GM18526 (cell line): ENCODE data around the gene SH3BP5.

Source experiments
- POLR2A ChIP-seq: IDR thresholded peaks from 3 replicates; pipeline ENCODE4 v1.6.1; 2011; ENCODE audit not compliant: insufficient read length; ENCODE audit errors: extremely low read depth

The SH3BP5 gene

DNA sequence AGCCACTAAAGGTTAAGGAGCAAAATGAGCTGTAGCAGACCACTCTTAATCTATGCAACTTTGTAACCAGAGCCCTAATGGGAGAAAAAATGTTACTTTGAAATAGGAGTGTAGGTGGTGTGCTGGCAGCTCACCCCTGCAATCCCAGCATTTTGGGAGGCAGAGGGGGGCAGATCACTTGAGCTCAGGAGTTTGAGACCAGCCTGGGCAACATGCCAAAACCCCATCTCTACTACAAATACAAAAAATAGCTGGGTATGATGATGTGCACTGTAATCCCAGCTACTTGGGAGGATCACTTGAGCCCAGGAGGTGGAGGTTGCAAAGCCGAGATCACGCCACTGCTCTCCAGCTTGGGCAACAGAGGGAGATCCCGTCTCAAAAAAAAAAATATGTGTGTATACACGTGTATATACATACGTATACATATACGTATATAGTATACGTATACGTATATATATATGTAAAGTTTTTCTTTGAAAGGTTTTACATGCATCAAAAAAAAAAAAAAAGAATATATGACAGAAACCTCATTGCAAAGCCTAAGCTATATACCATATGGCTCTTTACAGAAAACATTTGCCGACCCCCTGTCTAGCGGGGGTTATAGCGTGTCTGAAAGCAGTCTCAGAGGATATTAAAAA, 110.7 kb downstream of the SH3BP5 start:
- no peak for TF ChIP-seq POLR2A

DNA sequence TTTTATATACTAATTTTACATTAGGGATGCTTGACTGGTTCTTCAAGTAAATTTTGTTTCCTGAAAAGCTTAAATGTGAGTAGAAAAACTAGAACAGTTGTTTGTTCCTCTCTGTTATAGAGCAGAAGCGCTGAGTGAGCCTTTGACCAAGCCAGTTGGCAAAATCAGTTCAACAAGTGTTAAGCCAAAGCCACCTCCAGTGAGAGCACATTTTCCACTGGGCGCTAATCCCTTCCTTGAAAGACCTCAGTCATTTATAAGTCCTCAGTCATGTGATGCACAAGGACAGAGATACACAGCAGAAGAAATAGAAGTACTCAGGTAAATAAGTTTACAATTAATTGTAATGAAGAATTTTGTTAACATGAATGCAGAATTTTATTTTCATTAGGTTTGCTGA, 111.7 kb downstream of the SH3BP5 start:
- no peak for TF ChIP-seq POLR2A

DNA sequence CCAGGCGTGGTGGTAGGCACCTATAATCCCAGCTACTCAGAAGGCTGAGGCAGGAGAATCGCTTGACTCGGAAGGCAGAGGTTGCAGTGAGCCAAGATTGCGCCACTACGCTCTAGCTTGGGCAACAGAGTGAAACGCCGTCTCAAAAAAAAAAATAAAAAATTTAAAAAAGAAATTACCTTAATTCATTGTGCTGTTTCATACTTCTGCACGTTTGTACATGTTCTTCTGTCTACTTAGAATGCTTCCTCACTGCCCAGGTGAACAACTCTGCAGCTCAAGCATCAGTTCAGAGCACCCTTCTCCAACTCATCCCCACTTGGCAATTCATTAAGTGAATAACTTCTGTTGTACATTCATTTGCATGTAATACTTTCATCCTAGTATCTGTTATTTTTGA, 112.3 kb downstream of the SH3BP5 start:
- no peak for TF ChIP-seq POLR2A

DNA sequence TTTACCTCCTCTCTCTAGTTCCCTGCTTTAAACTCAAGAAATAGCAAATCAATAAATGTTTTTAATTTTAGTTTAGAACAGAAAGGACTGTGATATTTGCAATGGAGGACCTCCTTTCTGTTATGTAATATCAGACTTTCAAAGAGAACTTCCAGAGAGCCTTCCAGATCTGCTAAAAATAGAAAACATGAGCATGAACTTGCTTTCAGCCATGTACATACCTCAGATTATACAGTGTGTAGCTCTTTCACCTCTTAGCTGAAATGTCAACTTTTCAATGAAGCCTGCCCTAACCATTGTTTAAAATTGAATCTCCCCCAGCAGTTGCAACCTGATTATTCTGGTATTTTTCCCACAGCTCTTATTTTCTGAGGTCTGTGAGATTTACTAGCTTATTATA, 113.7 kb downstream of the SH3BP5 start:
- TF ChIP-seq POLR2A, result no peak

DNA sequence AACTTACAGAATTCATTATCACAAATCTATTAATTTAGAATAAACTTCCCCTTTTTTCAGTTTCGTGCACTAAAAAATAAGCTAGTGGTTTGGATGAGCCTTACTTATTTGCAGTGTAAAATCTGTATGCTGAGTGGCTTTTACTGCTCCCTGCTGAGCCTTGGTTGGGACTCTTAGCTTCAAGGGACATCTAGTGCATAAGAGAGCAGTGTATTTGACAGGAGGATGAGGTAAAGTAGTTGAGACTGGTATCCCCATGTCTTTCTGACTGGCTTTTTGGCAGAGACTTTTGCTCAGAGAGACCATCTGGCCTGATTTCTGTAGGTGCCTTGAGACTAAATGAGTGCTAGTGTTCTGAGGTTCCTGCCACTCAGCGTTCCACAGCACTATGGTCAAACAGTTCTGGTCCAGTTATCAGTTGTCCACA, 114.5 kb downstream of the SH3BP5 start:
- no peak for TF ChIP-seq POLR2A

DNA sequence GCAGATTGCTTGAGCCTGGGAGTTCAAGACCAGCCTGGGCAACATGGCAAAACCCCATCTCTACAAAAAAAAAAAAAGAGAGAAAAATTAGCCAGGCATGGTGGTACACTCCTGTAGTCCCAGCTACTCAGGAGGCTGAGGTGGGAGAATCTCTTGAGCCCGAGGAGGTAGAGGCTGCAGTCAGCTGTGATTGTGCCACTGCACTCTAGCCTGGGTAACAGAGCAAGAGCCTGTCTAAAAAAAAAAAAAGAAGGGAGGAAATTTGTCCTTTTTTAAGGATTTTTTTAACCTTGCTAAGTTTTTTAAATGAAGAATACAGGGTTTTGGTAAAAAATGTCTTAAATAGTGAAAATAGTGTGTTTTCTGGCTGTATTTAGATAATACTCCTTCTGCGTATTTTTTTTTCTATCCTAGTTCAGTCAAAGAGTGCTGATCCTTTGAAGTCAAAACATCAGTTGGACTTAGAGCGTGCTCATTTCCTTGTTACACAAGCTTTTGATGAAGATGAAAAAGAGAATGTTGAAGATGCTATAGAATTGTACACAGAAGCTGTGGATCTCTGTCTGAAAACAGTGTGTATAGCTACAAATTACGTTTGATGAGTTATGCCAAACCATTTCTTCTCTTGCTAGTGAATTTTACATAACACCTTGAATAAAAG, 115.2 kb downstream of the SH3BP5 start:
- no peak for TF ChIP-seq POLR2A

DNA sequence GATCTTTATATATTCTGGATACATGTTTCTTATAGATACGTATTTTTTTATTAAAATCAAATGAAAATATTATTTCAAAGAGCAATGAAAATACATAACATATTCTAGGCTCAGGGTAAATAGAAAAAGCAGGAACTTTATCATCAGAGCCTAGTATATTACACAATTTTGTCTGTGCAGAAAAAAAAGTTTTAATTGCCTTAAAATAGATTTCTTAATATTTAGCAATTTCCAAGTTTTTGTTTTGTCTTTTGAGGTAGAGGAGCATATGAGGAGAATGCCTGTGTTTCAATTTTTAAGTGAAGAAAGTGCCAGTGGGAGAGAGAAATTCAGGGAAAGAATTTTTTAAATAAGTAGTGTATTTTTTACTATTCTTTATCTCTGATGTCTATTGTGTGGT, 115.9 kb downstream of the SH3BP5 start:
- no peak for TF ChIP-seq POLR2A

DNA sequence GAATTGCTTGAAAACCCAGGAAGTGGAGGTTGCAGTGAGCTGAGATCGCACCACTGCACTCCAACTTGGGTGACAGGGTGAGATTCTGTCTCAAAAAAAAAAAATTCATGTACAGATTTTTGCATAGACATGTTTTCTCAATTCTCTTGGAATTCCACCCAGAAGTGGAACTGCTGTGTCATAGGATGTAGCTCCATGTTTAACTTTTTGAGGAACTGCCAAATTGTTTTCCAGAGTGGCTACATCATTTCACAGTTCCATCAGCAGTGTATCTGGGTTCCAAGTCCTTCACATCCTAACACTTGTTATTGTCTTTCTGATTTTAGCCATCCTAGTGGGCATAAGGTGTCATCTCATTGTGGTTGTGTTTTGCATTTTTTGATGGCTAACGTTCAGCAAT, 116.4 kb downstream of the SH3BP5 start:
- no peak for TF ChIP-seq POLR2A

DNA sequence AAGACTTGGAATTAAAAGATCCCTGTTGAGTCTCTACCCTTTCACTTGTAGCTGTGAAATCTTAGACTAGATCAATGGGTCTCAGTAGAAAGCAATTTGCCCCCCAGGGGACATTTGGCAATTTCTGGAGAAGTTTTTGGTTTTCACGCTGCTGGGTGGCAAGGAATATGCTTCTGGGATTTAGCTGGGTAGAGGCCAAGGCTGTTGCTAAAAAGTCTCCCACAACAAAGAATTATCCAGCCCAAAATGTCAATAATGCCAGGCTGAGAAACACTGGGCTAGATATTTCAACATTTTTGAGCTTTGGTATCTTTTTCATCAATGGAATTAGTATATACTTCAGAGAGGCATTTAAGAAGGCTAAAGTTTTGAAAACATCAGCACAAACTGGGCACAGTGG, 117.6 kb downstream of the SH3BP5 start:
- no peak for TF ChIP-seq POLR2A

DNA sequence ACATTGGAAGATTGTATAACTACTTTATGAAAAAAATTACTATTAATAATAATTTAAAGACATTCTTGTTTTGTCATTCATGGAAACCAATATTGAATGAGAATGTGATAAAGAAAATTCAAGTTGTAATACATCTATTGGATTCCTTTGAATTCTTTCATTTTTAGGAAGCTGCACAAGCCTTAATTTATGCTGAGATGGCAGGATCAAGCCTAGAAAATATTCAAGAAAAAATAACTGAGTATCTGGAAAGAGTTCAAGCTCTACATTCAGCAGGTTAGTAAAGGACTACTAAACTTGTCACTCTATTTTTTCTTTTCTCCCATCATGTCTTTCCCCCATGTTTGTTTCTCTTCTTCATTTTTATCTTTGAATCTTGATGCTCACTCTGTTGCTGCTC, 120.4 kb downstream of the SH3BP5 start:
- no peak for TF ChIP-seq POLR2A

DNA sequence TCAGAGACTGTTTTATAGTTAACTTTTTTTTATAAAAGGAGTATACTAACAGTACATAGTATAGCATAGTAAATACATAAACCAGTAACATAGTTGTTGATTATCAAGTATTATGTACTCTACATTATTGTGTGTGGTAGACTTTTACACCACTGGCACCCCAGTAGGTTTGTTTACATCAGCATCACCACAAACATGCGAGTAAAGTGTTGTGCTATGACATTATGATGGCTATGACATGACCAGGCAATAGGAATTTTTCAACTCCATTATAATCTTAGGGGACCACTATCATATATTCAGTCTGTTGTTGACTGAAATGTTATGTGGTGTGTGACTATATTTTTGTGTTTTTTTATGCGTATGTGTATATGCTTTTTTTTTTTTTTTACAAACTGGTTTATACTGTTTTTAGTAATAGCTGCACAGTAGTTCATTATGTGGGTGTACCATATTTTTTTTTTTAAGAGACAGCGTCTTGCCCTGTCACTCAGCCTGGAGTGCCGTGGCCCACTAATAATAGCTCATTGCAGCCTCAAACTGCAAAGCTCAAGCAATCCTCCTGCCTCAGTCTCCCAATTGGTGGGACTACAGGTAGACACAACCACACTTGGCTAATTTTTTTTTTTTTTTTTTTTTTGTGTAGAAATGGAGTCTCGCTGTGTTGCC, 124.4 kb downstream of the SH3BP5 start:
- TF ChIP-seq POLR2A, result no peak

DNA sequence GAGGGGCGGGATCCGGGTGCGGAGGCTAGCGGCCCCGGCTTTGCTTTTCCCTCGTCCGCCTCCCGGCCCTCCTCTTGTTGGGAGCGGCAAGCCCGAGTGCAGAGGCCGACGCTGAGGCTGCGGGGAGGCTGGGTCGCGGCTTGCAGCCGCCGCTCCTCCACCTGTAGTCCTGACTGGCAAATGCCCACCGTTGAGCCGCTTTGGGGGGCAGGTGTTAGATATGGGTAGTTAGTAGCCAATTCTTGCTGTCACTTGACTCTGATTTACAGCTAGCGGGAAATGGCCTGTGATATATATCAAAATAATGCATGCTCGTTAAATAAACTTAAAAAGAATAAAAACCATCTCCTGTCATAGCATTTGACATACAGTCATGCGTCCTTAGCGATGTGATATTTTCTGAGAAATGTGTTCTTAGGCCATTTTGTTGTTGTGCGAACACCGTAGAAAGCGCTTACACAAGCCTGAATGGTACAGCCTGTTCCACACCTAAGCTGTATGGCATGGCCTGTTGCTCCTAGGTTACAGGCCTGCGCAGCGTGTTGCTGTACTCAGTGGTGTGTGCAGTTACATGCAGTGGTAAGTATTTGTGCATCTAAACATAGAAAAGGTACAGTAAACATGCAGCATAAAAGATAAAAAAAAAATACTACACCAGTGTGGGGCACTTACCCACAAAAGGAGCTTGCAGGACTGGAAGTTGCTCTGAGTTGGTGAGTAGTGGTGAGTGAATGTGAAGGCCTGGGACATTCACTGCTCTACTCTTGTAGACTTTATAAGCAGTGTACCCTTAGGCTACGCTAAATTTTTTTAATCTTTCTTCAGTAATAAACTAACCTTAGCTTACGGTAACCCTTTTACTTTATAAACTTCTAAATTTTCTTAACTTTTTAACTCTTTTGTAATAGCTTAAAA, 125.5 kb downstream of the SH3BP5 start:
- no peak for TF ChIP-seq POLR2A

DNA sequence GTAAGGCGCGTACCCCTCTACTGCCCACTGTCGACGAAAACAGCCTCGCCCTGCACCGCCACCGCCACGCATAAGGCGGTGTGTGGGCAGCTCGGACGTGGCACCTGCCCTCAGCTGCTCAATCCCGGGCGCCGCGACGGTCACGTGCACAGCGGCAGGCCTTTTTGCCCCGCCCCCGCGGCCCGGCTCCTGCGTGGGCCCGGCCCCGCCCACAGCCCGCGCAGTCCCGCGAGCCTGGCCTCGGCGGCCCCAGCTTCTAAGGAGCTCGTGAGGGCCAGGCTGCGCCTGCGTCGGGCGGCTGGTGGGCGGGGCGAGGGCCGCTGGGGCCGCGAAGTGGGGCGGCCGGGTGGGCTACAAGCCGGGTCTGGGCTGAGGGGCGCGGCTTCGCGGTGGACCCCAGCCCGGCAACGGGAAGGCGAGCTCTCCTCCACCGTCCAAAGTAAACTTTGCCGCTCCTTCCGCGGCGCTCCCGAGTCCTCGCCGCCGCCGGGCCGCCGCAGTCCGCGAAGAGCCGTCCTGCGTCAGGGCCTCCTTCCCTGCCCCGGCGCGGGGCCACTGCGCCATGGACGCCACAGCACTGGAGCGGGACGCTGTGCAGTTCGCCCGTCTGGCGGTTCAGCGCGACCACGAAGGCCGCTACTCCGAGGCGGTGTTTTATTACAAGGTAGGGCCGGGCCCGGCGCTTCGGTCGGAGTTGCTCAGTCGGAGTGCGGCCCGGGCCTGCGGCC, 126.3 kb downstream of the SH3BP5 start, which contains the start of gene CAPN7:
Gene CAPN7, plus strand, starts transcription at position 313 of the 728 bp plus-strand sequence. Its CDS starts 250 bp downstream, at position 563.
- peak; percentile 80 for TF ChIP-seq POLR2A

DNA sequence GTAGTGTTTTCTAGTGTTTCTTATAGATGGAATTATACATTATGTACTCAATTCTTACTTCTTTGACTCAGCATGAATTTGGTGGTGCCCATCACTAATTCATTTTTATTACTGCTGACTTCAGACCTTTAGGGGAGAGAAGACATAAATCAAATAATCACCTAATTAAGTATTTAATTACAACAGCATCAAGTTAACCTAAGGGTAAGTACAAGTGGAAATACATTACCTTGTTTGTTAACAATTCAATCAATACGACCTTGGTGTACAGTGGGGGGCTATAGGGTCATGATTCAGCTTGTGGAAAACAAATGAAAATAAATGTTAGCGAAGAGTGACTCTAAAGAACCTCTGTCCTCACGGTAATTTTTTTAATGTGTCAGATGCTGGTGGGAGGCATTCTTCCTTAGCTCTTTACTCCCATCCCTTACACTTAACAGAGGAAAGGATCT, 126.9 kb downstream of the SH3BP5 start:
- TF ChIP-seq POLR2A, result no peak
